OCI-LY1 (cell line): ENCODE results near the gene RAMP3.

Experiments used
- H2AFZ ChIP-seq: fragments of 200-600 bp; sonication (generic), shearing (Covaris generic); 2 replicates; pipeline ENCODE4 v1.6.0; 2014; ENCODE audit warnings: antibody characterized with exemption, mild to moderate bottlenecking, low read length
- H3F3A ChIP-seq: fragments of 200-600 bp; sonication (generic), shearing (Covaris generic); 2 replicates; pipeline ENCODE4 v1.6.0; 2014; ENCODE audit warnings: mild to moderate bottlenecking, antibody characterized with exemption, low read length, moderate library complexity; ENCODE audit not compliant: insufficient read depth
- H3K27ac ChIP-seq: fragments of 200-600 bp; sonication (generic); 2 replicates; pipeline ENCODE4 v1.5.1; 2014; ENCODE audit warnings: low read length, mixed run types, mild to moderate bottlenecking, low read depth; ENCODE audit not compliant: poor library complexity, severe bottlenecking
- H3K27me3 ChIP-seq: fragments of 200-600 bp; sonication (generic); 2 replicates; pipeline ENCODE4 v1.6.0; 2014; ENCODE audit warnings: antibody characterized with exemption, mild to moderate bottlenecking, low read length, moderate library complexity; ENCODE audit not compliant: insufficient read depth
- H3K36me3 ChIP-seq: fragments of 200-600 bp; sonication (generic); 2 replicates; pipeline ENCODE4 v1.6.1; 2014; ENCODE audit warnings: mild to moderate bottlenecking, antibody characterized with exemption, low read length, moderate library complexity, mixed read lengths; ENCODE audit not compliant: insufficient read depth
- H3K4me1 ChIP-seq: fragments of 200-600 bp; sonication (generic); 2 replicates; pipeline ENCODE4 v1.5.1; 2014; ENCODE audit warnings: mild to moderate bottlenecking, low read length, moderate library complexity; ENCODE audit not compliant: insufficient read depth, severe bottlenecking
- H3K4me2 ChIP-seq: fragments of 200-600 bp; sonication (generic), shearing (Covaris generic); 2 replicates; pipeline ENCODE4 v1.6.1; 2014; ENCODE audit warnings: low read length
- H3K4me3 ChIP-seq: fragments of 200-600 bp; sonication (generic); 2 replicates; pipeline ENCODE4 v1.5.1; 2014; ENCODE audit warnings: low read length, low read depth, mild to moderate bottlenecking, mixed read lengths; ENCODE audit not compliant: poor library complexity, severe bottlenecking
- H3K79me2 ChIP-seq: fragments of 200-600 bp; shearing (Covaris generic); 2 replicates; pipeline ENCODE4 v1.6.1; 2016; ENCODE audit warnings: mixed run types, low read length, mixed read lengths; ENCODE audit not compliant: insufficient read depth
- H3K9ac ChIP-seq: fragments of 200-600 bp; sonication (generic), shearing (Covaris generic); 2 replicates; pipeline ENCODE4 v1.6.1; 2014; ENCODE audit warnings: mild to moderate bottlenecking, low read length, mixed read lengths
- H3K9me2 ChIP-seq: fragments of 200-600 bp; sonication (generic), shearing (Covaris generic); 2 replicates; pipeline ENCODE4 v1.6.1; 2014; ENCODE audit warnings: low read depth, mild to moderate bottlenecking, low read length, mixed read lengths
- H3K9me3 ChIP-seq: fragments of 200-600 bp; shearing (Covaris generic); 2 replicates; pipeline ENCODE4 v1.6.1; 2014; ENCODE audit warnings: low read length, mixed read lengths
- H4K20me1 ChIP-seq: fragments of 200-600 bp; sonication (generic), shearing (Covaris generic); 2 replicates; pipeline ENCODE4 v1.6.0; 2016; ENCODE audit warnings: mild to moderate bottlenecking, low read length; ENCODE audit not compliant: insufficient read depth
- EZH2 ChIP-seq: fragments of 200-600 bp; sonication (generic), shearing (Covaris generic); IDR thresholded peaks from 2 replicates; pipeline ENCODE4 v1.8.0; 2017; ENCODE audit warnings: borderline replicate concordance, mixed run types, mild to moderate bottlenecking, antibody characterized with exemption, low read length, moderate library complexity, mixed read lengths
- TF ChIP-seq, protein P1 (sequence below): fragments of 200-600 bp; sonication (generic), shearing (Covaris generic); IDR thresholded peaks from 2 replicates; pipeline ENCODE4 v1.5.1; 2017; ENCODE audit warnings: mild to moderate bottlenecking, antibody characterized with exemption, low read length, moderate library complexity, mixed read lengths

Gene RAMP3

DNA sequence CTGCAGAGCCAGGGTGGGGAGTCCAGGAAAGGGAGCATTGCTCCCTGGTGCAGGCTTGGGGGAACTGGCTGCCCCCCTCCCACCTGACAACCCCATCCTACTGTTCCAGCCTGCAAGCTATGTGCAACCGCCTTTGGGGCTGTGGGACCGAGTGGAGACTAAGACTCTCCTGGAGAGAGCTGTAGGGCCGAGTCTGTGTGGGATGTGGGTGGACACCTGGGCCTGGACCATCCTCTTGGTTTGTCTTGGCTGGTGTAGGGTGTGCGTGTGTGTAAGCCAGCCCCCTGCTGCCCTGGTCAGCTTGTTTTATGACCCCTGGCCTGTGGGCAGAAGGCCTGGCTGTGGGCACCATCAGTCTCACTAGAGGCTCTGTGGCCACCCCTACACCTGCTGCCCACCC is 1.6 kb upstream of the RAMP3 start:
- no peak overlapping the region for H3K27ac ChIP-seq
- H2AFZ ChIP-seq: no peak overlapping the region
- H3K9ac ChIP-seq: no peak overlapping the region
- H3K36me3 ChIP-seq: no peaks in the 10 kb centered on the region
- no peaks in the 10 kb centered on the region for H4K20me1 ChIP-seq
- no peak overlapping the region for H3K4me2 ChIP-seq
- TF ChIP-seq EZH2: no peak
- TF ChIP-seq, protein P1, sequence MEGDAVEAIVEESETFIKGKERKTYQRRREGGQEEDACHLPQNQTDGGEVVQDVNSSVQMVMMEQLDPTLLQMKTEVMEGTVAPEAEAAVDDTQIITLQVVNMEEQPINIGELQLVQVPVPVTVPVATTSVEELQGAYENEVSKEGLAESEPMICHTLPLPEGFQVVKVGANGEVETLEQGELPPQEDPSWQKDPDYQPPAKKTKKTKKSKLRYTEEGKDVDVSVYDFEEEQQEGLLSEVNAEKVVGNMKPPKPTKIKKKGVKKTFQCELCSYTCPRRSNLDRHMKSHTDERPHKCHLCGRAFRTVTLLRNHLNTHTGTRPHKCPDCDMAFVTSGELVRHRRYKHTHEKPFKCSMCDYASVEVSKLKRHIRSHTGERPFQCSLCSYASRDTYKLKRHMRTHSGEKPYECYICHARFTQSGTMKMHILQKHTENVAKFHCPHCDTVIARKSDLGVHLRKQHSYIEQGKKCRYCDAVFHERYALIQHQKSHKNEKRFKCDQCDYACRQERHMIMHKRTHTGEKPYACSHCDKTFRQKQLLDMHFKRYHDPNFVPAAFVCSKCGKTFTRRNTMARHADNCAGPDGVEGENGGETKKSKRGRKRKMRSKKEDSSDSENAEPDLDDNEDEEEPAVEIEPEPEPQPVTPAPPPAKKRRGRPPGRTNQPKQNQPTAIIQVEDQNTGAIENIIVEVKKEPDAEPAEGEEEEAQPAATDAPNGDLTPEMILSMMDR: no peak
- H3K4me3 ChIP-seq: no peak overlapping the region
- H3K9me3 ChIP-seq: no peaks in the 10 kb centered on the region
- H3K9me2 ChIP-seq: no peaks in the 10 kb centered on the region
- H3K4me1 ChIP-seq: no peaks in the 10 kb centered on the region
- H3F3A ChIP-seq: no peaks in the 10 kb centered on the region
- H3K79me2 ChIP-seq: no peaks in the 10 kb centered on the region
- H3K27me3 ChIP-seq: peaks cover 4% of the 10 kb centered on the region; the same call in 1 of the 2 replicates

DNA sequence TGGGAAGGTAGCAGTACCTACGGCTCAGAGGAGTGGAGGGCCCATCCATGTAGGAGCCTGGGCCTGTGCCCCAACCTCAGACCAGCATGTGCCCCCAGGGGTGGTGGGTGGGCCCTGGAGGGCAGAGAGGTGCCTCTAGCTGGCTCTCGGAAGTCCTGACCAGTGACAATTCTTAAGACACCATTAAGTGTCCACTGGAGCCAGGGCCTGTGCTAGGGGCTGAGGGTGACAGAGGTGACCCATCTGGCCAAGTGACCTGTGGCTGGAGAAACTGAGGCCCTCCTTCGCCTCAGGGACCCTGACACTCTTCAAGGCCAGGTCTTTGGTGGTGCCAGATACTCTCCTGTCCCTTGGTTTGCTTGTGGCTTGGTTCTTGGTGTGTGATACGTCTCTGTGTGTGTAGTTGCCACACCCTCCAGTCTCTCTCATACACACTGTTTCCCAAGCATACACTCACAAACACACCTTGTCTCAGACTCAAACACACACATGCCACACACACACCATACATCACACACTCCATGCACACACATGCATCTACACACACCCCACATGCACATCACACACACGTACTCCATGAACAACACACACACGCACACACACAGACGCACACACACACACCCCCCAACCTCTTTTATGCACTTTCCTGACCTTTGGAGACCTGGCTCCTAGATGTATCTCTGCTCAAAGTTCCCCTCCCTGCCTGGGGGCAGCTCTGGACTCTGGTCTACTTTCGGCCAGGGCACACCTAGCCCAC is 897 bp upstream of the RAMP3 start:
- H3K9ac ChIP-seq: no peak overlapping the region
- H4K20me1 ChIP-seq: no peaks in the 10 kb centered on the region
- no peaks in the 10 kb centered on the region for H3F3A ChIP-seq
- H2AFZ ChIP-seq: no peak overlapping the region
- no peak for TF ChIP-seq EZH2
- TF ChIP-seq, protein P1: no peak
- no peaks in the 10 kb centered on the region for H3K79me2 ChIP-seq
- no peaks in the 10 kb centered on the region for H3K9me3 ChIP-seq
- H3K4me2 ChIP-seq: no peak overlapping the region
- H3K27ac ChIP-seq: no peak overlapping the region
- H3K27me3 ChIP-seq: peaks cover 4% of the 10 kb centered on the region; the same call in 1 of the 2 replicates
- H3K4me3 ChIP-seq: no peak overlapping the region
- no peaks in the 10 kb centered on the region for H3K36me3 ChIP-seq
- no peaks in the 10 kb centered on the region for H3K9me2 ChIP-seq
- H3K4me1 ChIP-seq: no peaks in the 10 kb centered on the region

DNA sequence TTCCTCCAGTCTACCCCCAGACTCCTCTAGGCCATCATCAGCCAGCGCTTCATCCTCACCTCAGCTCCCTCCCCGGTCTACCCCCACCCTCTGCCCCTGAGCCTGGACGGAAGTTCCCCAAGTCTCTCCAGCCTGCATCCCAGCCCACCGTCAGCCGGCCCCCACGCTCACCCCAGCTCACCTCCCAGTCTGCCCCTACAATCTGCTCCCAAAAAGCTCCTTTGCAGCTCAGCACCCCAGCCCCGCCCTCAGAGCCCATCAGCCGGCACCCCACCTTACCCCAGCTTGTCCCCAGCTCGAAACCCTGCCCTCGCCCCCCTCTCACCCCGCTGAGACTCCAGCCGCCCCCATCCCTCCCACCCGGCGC is 322 bp upstream of the RAMP3 start:
- no peak overlapping the region for H2AFZ ChIP-seq
- no peak overlapping the region for H3K4me3 ChIP-seq
- no peaks in the 10 kb centered on the region for H4K20me1 ChIP-seq
- H3K9me2 ChIP-seq: no peaks in the 10 kb centered on the region
- no peak overlapping the region for H3K27ac ChIP-seq
- H3K9me3 ChIP-seq: no peaks in the 10 kb centered on the region
- no peak for TF ChIP-seq EZH2
- TF ChIP-seq, protein P1: no peak
- H3K4me2 ChIP-seq: no peak overlapping the region
- H3K79me2 ChIP-seq: no peaks in the 10 kb centered on the region
- no peaks in the 10 kb centered on the region for H3K36me3 ChIP-seq
- no peak overlapping the region for H3K9ac ChIP-seq
- no peaks in the 10 kb centered on the region for H3K4me1 ChIP-seq
- H3K27me3 ChIP-seq: peaks cover 4% of the 10 kb centered on the region; the same call in 1 of the 2 replicates
- H3F3A ChIP-seq: no peaks in the 10 kb centered on the region
